Embryonic facial prominence (tissue), 1 donor: ENCODE results near the gene EIF4E.
"Not testable (repeated sequence)": the region's sequence is repeated elsewhere in the genome, so short reads cannot be mapped to it uniquely, and the experiment has no call there.

ENCODE experiments used
- DNase-seq: peaks from one replicate; pipeline ENCODE4 v3.0.0-alpha.2; 2016; ENCODE audit errors: extremely low spot score

The EIF4E gene

GRCh38 chr4:98928505-98929340 lies at the start of gene EIF4E:
EIF4E (minus strand) TSS chr4:98929133; CDS start chr4:98929112, 21 bp downstream.
- DNase-seq = peak; percentile 95

- no peak for DNase-seq
Observed at GRCh38 chr4:98977557-98977956, 48.6 kb upstream of the EIF4E start.

- DNase-seq = no peak
Observed at GRCh38 chr4:98976716-98977115, 47.8 kb upstream of the EIF4E start.

GRCh38 chr4:98969878-98970785 lies 41.2 kb upstream of the EIF4E start:
- no peak for DNase-seq

- no peak for DNase-seq
Observed at GRCh38 chr4:98967786-98968329, 38.9 kb upstream of the EIF4E start.

- DNase-seq = no peak
Observed at GRCh38 chr4:98966926-98967325, 38.0 kb upstream of the EIF4E start.

GRCh38 chr4:98963538-98964433 lies 34.9 kb upstream of the EIF4E start:
- DNase-seq = no peak

GRCh38 chr4:98961770-98962169 lies 32.8 kb upstream of the EIF4E start:
- DNase-seq = no peak

GRCh38 chr4:98959411-98959810 lies 30.5 kb upstream of the EIF4E start:
- no peak for DNase-seq

GRCh38 chr4:98958065-98958464 lies 29.1 kb upstream of the EIF4E start:
- DNase-seq = no peak

- no peak for DNase-seq
Observed at GRCh38 chr4:98955229-98955628, 26.3 kb upstream of the EIF4E start.

GRCh38 chr4:98951710-98952109 lies 22.8 kb upstream of the EIF4E start:
- no peak for DNase-seq

- no peak for DNase-seq
Observed at GRCh38 chr4:98950925-98951324, 22.0 kb upstream of the EIF4E start.

- DNase-seq = no peak
Observed at GRCh38 chr4:98946359-98946758, 17.4 kb upstream of the EIF4E start.

GRCh38 chr4:98945297-98945850 lies 16.4 kb upstream of the EIF4E start:
- no peak for DNase-seq

- peak; percentile 46 for DNase-seq
Observed at GRCh38 chr4:98939892-98940298, 11.0 kb upstream of the EIF4E start.

- no peak for DNase-seq
Observed at GRCh38 chr4:98939438-98939837, 10.5 kb upstream of the EIF4E start.

- DNase-seq = no peak
Observed at GRCh38 chr4:98937986-98938720, 9.2 kb upstream of the EIF4E start.

- DNase-seq = no peak
Observed at GRCh38 chr4:98935633-98936032, 6.7 kb upstream of the EIF4E start.

- not testable (repeated sequence) for DNase-seq
Observed at GRCh38 chr4:98934851-98935250, 5.9 kb upstream of the EIF4E start.
